ENCODE measurements around the gene CCT8.

The CCT8 gene

DNA sequence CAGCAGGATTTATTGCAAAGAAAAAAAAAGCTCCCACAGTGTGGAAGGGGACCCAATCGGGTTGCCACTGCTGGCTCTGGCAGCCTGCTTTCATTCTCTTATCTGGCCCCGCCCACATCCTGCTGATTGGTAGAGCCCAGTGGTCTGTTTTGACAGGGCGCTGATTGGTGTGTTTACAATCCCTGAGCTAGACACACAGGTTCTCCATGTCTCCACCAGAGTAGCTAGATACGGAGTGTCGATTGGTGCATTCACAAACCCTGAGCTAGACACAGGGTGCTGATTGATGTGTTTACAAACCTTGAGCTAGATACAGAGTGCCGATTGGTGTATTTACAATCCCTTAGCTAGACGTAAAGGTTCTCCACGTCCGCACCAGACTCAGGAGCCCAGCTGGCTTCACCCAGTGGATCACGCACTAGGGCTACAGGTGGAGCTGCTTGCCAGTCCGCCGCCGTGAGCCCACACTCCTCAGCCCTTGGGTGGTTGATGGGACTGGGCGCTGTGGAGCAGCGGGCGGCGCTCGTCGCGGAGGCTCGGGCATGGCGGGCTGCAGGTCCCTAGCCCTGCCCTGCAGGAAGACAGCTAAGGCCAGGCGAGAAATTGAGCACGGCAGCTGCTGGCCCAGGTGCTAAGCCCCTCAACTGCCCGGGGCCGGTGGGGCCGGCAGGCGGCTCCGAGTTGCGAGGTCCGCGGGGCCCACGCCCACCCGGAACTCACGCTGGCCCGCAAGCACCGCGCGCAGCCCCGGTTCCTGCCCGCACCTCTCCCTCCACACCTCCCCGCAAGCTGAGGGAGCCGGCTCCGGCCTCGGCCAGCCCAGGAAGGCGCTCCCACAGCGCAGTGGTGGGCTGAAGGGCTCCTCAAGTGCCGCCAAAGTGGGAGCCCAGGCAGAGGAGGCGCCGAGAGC is 3.5 kb upstream of the CCT8 start:
- peak; percentile 62 for DNase-seq

DNA sequence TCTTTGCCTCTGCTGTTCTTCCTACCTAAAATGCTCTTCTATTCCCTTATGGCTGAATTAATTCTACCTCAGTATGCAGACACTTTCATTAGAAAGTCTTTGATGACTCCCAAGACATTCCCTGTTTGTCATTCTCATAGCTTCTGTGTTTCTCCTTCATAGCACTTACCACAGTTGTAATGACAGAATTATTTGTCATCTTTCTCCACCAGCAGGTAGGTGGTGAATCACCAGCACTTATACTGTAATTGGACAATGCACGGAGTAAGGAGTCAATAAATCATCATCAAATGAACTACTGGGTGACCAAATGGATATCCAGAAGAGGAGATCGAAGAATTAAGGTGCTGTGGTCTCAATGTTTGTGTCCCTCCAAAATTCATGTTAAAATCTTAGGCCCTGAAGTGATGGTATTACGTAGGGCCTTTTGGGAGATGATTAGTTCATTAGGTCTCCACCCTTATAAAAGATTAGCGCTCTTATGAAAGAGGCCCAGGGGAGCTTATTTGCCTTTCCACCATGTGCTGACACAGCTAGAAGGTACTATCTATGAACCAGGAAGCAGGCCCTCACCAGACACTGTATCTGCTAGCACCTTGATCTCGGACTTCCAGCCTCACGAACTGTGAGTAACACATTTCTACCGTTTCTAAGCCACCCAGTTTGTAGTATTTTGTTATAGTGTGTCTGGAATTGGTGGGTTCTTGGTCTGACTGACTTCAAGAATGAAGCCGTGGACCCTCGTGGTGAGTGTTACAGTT is 2.4 kb upstream of the CCT8 start:
- no peak for DNase-seq

- no peak for DNase-seq
Observed at GRCh38 chr21:29074783-29075182, 1.3 kb upstream of the CCT8 start.

DNA sequence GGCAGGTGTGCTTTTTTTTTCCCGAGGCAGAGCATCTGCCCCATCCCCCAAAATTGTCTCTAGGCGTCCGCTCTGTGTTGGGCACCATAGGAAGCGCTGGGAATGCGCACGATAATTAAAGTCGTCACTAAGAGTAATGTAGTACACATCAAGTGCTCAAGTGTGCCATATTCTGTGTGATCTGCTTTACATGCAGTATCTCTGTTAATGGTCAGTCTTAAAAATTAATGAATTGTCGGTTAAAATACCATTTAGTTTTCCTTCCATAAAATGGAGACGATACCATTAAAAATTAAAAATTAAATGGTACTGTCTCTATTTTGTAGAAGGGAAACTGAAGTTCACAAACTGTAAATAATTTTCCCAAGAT is 544 bp upstream of the CCT8 start:
- no peak for DNase-seq

DNA sequence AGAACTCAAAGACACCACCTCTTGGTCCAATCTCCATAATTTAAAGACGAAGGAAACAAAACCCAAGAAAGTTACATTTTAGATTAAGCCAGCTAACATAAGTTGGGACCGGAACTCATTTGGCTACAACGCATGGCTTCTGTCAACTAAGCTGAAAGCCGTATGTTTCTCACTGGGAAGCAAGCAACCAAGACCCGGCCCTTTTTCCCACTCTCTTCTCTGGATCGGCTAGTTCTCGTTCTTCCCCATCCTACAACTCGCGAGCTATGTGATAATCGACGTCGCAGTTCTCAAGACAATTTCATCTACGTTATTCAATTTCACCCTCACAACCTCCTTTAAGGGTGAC is 601 bp downstream of the CCT8 start:
- DNase-seq = no peak

DNA sequence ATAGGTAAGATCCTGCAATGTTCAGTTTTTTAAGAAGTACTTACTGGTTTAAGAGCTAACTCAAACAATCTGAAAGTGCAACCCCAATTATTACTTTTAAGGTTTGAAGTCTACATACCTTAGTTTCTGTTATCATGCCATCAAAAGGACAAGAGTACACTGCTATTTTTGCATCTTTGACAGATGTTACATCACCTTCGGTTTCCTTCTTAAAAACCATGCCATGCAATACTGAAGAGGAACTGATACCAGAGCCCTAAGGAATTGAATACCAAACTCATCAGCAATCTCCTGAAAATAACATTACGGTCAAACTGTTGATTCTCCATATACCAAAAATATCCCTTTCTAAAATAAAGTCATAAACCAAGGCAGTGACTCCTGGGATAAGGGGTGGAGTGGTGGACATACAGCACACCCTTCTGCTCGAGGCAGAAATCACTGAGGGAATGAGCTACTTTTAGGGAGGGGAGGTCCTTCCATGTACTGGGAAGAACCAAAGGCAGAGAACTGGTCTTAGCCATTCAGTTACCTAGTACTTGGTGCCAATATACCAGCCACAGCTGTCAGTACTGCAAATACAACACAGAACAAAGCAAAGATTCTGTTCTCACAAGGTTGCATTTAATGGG is 8.5 kb downstream of the CCT8 start:
- DNase-seq = no peak

DNA sequence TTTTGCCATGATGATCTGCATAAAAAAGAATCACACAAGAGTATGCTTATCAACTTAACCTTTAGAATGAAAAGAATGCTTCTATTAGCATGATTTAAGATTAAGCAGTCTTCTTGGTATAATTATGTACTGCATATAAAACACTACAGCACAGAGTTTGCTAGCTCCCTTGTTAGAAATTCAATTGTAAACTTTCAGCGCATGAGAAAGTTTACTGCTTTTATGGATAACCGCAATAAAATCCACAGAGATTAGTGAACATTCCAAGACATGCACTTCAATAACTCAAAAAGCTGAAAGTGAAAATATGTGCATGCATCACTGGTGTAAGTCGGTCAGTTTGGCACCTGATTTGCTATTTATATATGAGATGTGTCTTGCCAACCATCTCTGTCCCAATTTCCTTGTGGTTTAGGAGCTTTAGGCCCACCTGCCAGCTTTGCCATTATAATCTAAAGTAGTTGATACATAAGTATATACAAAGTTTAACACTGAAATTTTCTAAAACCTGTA is 16.9 kb downstream of the CCT8 start:
- DNase-seq = no peak

- no peak for DNase-seq
Observed at GRCh38 chr21:29056005-29056404, 17.4 kb downstream of the CCT8 start.

- no peak for DNase-seq
Observed at GRCh38 chr21:29055080-29055479, 18.4 kb downstream of the CCT8 start.

GRCh38 chr21:29053656-29054055 is 19.8 kb downstream of the CCT8 start:
- no peak for DNase-seq

GRCh38 chr21:29053011-29053553 is 20.4 kb downstream of the CCT8 start:
- no peak for DNase-seq

- DNase-seq = no peak
Observed at GRCh38 chr21:29052224-29052623, 21.2 kb downstream of the CCT8 start.

DNA sequence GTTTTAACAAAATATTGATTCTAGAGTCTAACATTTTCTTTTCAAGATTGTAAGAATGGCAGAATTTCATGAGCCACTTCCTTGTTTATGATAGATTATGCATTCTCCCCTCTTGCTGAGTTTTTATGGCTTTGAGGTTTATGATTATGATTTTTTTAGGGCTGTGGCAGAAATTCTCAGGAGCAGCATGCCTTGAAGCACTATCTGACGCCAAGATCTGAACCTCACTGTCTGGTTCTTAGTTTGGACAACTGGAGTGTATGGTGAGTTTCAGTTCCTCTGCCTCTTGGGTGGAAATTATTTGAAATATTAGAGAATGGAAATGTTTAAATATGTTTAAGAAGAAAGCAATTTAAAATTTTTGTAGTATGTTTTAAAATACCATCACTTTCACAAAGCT is 38.8 kb downstream of the CCT8 start:
- no peak for DNase-seq

GRCh38 chr21:29033871-29034270 is 39.6 kb downstream of the CCT8 start:
- no peak for DNase-seq

DNA sequence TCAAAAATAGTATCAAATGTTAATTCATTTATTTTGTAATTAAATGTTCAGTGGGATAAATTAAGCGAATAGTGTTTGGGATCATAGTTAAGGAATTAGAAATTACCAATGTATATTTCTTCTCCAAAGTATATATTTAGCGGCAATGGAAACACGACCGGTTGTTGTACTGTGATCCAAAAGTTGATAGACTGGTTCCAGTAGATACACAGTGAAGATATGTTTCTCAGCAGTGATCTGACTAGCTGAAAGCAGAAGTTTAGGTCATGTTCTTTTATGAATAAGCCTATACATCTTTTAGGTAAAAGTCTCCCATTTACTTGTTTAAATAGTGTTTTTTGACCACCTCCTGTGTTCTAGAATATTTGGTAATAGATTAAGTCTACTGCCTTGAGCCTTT is 40.1 kb downstream of the CCT8 start:
- no peak for DNase-seq

GRCh38 chr21:29030909-29031308 is 42.5 kb downstream of the CCT8 start:
- DNase-seq = no peak

- DNase-seq = no peak
Observed at GRCh38 chr21:29029524-29029923, 43.9 kb downstream of the CCT8 start.

GRCh38 chr21:29025328-29025713 is 48.1 kb downstream of the CCT8 start:
- DNase-seq = no peak

- peak; percentile 89 for DNase-seq
Observed at GRCh38 chr21:29024474-29025327, 48.7 kb downstream of the CCT8 start, which contains the start of gene USP16. USP16 (plus strand) TSS chr21:29024668; CDS start chr21:29027914, 3,246 bp downstream.

GRCh38 chr21:29022166-29022565 is 51.3 kb downstream of the CCT8 start:
- DNase-seq = no peak

GRCh38 chr21:29018540-29018939 is 54.9 kb downstream of the CCT8 start:
- DNase-seq = no peak

DNA sequence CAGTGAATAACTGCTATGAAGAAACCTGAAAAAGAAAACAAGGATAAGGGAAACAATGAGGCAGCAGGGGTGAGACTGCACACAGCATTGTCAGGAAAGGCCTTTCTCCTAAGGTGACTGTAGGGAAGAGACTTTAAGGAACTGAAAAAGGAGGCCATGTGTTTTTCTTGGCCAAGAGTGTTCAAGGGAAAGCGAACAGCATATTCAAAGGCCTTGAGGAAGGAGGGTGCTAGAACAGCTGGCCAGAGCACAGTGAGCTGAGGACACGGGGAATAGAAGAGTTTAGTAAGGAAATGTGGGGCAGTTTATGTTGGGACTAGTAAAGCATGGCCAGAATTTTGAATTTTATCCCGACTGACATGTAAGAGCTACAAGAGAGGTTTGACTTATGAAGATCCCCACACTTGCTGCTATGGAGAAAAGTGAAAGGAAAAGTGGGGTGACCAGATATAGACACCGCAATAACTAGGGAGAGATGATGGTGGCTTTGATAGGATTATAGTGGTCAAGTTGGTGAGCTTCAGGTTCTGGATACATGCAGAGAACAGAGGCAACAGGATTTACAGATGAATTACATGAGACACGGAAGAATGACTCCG is 55.7 kb downstream of the CCT8 start:
- DNase-seq = no peak

Measured in activated CD8-positive, alpha-beta memory T cell treated with anti-CD3 and anti-CD28 coated beads, Interleukin-2, amount 50 U/mL, for 4 hours (primary cell).